Breast epithelium (tissue), 4 donors: ENCODE results near the gene SPON1. TPM values are rescaled to one million over a fixed set of nuclear protein-coding genes. Genes with fewer than 3 reads are reported as not detected.

ENCODE experiments used
- DNase-seq, 2 donors: peaks; one replicate each; pipeline ENCODE4 v3.0.0-alpha.2; 2019; ENCODE audit warnings: low spot score in 2 of 2
- H3K27ac ChIP-seq, 2 donors: fragments of 200-600 bp; sonication (generic) in 1 of 2; one replicate each; pipeline ENCODE4 v1.5.1; 2016 to 2019; ENCODE audit warnings: mild to moderate bottlenecking in 1 of 2
- H3K27me3 ChIP-seq, 2 donors: fragments of 200-600 bp; sonication (generic) in 1 of 2; one replicate each; pipeline versions ENCODE4 v1.5.1 to v1.6.0; 2017 to 2019; ENCODE audit warnings: control low read depth in 1 of 2, mild to moderate bottlenecking in 1 of 2
- H3K36me3 ChIP-seq: fragments of 200-600 bp; one replicate; pipeline ENCODE4 v1.5.1; 2019
- H3K4me1 ChIP-seq, 2 donors: fragments of 200-600 bp; sonication (generic); one replicate each; pipeline ENCODE4 v1.5.1; 2016 to 2019; ENCODE audit warnings: control low read depth in 1 of 2
- H3K4me3 ChIP-seq, 3 donors: fragments of 200-600 bp; sonication (generic); 1 replicate in 2 of 3; 2 replicates in 1 of 3; pipeline ENCODE4 v1.5.1; 2016 to 2019; ENCODE audit warnings: mild to moderate bottlenecking in 3 of 3, moderate library complexity in 2 of 3
- H3K9me3 ChIP-seq, 2 donors: fragments of 200-600 bp; sonication (generic) in 1 of 2; one replicate each; pipeline ENCODE4 v1.5.1; 2016 to 2019; ENCODE audit warnings: control low read depth in 1 of 2
- POLR2A ChIP-seq: fragments of 450-650 bp; IDR thresholded peaks from one replicate; pipeline ENCODE4 v1.6.1; 2016; ENCODE audit warnings: antibody characterized with exemption, mild to moderate bottlenecking, moderate library complexity
- POLR2AphosphoS5 ChIP-seq, 3 donors: sonication (generic); formaldehyde crosslinking; IDR thresholded peaks; one replicate each; pipeline ENCODE4 v1.6.1; 2017; ENCODE audit warnings: antibody characterized with exemption in 3 of 3
- intact Hi-C: fragments of 100-400 bp; cut with DNase I; formaldehyde crosslinking; loops from one replicate; pipeline ENCODE4 v1.15.1; 2023; ENCODE audit warnings: low total_unique reads
- total RNA-seq, 3 donors: library from RNA; depleted of rRNA; stranded (reverse); fragments of >200 nt; gene quantifications; one replicate each; pipeline ENCODE4 v1.1.0, GENCODE V29; 2016
- TF ChIP-seq, protein P1 (sequence below), 3 donors: fragments of 450-650 bp; IDR thresholded peaks; one replicate each; pipeline ENCODE4 v1.5.1; 2016 to 2017; ENCODE audit warnings: antibody characterized with exemption in 3 of 3, mild to moderate bottlenecking in 3 of 3, moderate library complexity in 3 of 3

The SPON1 gene
- total RNA-seq, 3 donors from 2014 or later, result 30.1 to 133 (median 34.7) TPM

GRCh38 chr11:13952668-13953067 lies 9.9 kb upstream of the SPON1 start:
- TF ChIP-seq, protein P1, sequence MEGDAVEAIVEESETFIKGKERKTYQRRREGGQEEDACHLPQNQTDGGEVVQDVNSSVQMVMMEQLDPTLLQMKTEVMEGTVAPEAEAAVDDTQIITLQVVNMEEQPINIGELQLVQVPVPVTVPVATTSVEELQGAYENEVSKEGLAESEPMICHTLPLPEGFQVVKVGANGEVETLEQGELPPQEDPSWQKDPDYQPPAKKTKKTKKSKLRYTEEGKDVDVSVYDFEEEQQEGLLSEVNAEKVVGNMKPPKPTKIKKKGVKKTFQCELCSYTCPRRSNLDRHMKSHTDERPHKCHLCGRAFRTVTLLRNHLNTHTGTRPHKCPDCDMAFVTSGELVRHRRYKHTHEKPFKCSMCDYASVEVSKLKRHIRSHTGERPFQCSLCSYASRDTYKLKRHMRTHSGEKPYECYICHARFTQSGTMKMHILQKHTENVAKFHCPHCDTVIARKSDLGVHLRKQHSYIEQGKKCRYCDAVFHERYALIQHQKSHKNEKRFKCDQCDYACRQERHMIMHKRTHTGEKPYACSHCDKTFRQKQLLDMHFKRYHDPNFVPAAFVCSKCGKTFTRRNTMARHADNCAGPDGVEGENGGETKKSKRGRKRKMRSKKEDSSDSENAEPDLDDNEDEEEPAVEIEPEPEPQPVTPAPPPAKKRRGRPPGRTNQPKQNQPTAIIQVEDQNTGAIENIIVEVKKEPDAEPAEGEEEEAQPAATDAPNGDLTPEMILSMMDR (IDR thresholded peaks at IDR 0.05), result no peak
- intact Hi-C loops, result no loop called here

GRCh38 chr11:13954591-13954990 lies 7.9 kb upstream of the SPON1 start:
- intact Hi-C loops, result no loop called here
- no peak for TF ChIP-seq POLR2AphosphoS5 (IDR thresholded peaks at IDR 0.05)
- no peak for TF ChIP-seq POLR2A
- TF ChIP-seq, protein P1 (IDR thresholded peaks at IDR 0.05), result no peak

More at GRCh38 chr11:13952668-13953067, 9.9 kb upstream of the SPON1 start:
- Histone ChIP-seq H3K27ac (no peak overlapping the region), H3K4me1 (no peaks in the 10 kb centered on the region), H3K4me3 (no peak overlapping the region), H3K9me3 (no peaks in the 10 kb centered on the region), H3K27me3 (no peaks in the 10 kb centered on the region), H3K36me3 (no peaks in the 10 kb centered on the region)
- no peak for DNase-seq

GRCh38 chr11:13955971-13956421 lies 6.5 kb upstream of the SPON1 start:
- TF ChIP-seq POLR2A, result no peak
- TF ChIP-seq, protein P1 (IDR thresholded peaks at IDR 0.05), result peak; percentile 78 to 88 (median 79)
- Histone ChIP-seq H3K27me3 (no peaks in the 10 kb centered on the region), H3K36me3 (no peaks in the 10 kb centered on the region), H3K27ac (no peak overlapping the region), H3K4me1 (no peaks in the 10 kb centered on the region), H3K9me3 (no peaks in the 10 kb centered on the region), H3K4me3 (no peak overlapping the region)
- peak in 1 of 2 donors; percentile 43 for DNase-seq
- intact Hi-C loops, result no loop called here

More at GRCh38 chr11:13954591-13954990, 7.9 kb upstream of the SPON1 start:
- H3K27ac ChIP-seq, result no peak overlapping the region
- no peaks in the 10 kb centered on the region for H3K4me1 ChIP-seq
- no peak for DNase-seq
- H3K36me3 ChIP-seq, result no peaks in the 10 kb centered on the region
- H3K4me3 ChIP-seq, result no peak overlapping the region
- no peaks in the 10 kb centered on the region for H3K27me3 ChIP-seq
- no peaks in the 10 kb centered on the region for H3K9me3 ChIP-seq

- no peak for DNase-seq
- H3K27ac ChIP-seq, result no peak overlapping the region
- no peaks in the 10 kb centered on the region for H3K4me1 ChIP-seq
- no peaks in the 10 kb centered on the region for H3K9me3 ChIP-seq
- no peaks in the 10 kb centered on the region for H3K36me3 ChIP-seq
- H3K27me3 ChIP-seq, result peaks cover 0 to 4% of the 10 kb centered on the region in 2 donors
- intact Hi-C loops, result no loop called here
- H3K4me3 ChIP-seq, result no peak overlapping the region
- no peak for TF ChIP-seq POLR2A
- TF ChIP-seq POLR2AphosphoS5 (IDR thresholded peaks at IDR 0.05), result no peak
- TF ChIP-seq, protein P1 (IDR thresholded peaks at IDR 0.05), result no peak
Observed at GRCh38 chr11:13956988-13957387, 5.5 kb upstream of the SPON1 start.

GRCh38 chr11:13958641-13959400 lies 3.7 kb upstream of the SPON1 start:
- no peaks in the 10 kb centered on the region for H3K9me3 ChIP-seq
- no peak overlapping the region for H3K4me3 ChIP-seq
- H3K4me1 ChIP-seq, result no peaks in the 10 kb centered on the region
- H3K27me3 ChIP-seq, result peaks cover 0 to 22% of the 10 kb centered on the region in 2 donors
- intact Hi-C loops, result no loop called here
- no peaks in the 10 kb centered on the region for H3K36me3 ChIP-seq
- no peak overlapping the region for H3K27ac ChIP-seq
- TF ChIP-seq POLR2AphosphoS5 (IDR thresholded peaks at IDR 0.05) (no peak), POLR2A (no peak)
- TF ChIP-seq, protein P1 (IDR thresholded peaks at IDR 0.05), result no peak
- no peak for DNase-seq
